Stimulated activated CD4-positive, alpha-beta T cell treated with anti-CD3 and anti-CD28 coated beads, Interleukin-12 subunit alpha, Interleukin-12 subunit beta, amount 100 ng/mL, for 4 hours (primary cell): ENCODE results near the gene CLEC4C.

ENCODE experiments used
- DNase-seq: peaks from one replicate; pipeline ENCODE4 v3.0.0-alpha.2; 2020

Gene CLEC4C

GRCh38 chr12:7719946-7720730, 27.0 kb downstream of the CLEC4C start:
- DNase-seq = no peak

GRCh38 chr12:7716381-7716780, 30.8 kb downstream of the CLEC4C start:
- no peak for DNase-seq

- DNase-seq = no peak
Measured at GRCh38 chr12:7712841-7713442, 34.2 kb downstream of the CLEC4C start.

- no peak for DNase-seq
Measured at GRCh38 chr12:7711133-7711532, 36.0 kb downstream of the CLEC4C start, which contains the start of gene DPPA3. TSS of gene DPPA3 (plus strand) at chr12:7711433. CDS start at chr12:7711571, 138 bp downstream.

GRCh38 chr12:7709969-7710675, 37.1 kb downstream of the CLEC4C start:
- DNase-seq = no peak

GRCh38 chr12:7705846-7706245, 41.3 kb downstream of the CLEC4C start:
- DNase-seq = no peak

GRCh38 chr12:7695566-7696197, 51.5 kb downstream of the CLEC4C start, which contains the start of gene GDF3:
TSS of gene GDF3 (minus strand) at chr12:7695775. CDS start at chr12:7695728, 47 bp downstream.
- no peak for DNase-seq

GRCh38 chr12:7695237-7695560, 52.0 kb downstream of the CLEC4C start:
- DNase-seq = no peak

GRCh38 chr12:7694556-7695236, 52.5 kb downstream of the CLEC4C start:
- no peak for DNase-seq

- DNase-seq = no peak
Measured at GRCh38 chr12:7693793-7694192, 53.4 kb downstream of the CLEC4C start.

GRCh38 chr12:7681535-7681934, 65.6 kb downstream of the CLEC4C start:
- no peak for DNase-seq
